Esophagus squamous epithelium (tissue), 5 donors: Measurements from ENCODE around the gene A1BG. TPM values are rescaled to one million over a fixed set of nuclear protein-coding genes. Genes with fewer than 3 reads are reported as not detected.

Experiments
- DNase-seq: peaks from one replicate; lab custom pipeline; 2025; lab: John Stamatoyannopoulos, UW
- H3K27ac ChIP-seq, 4 donors: fragments of 200-600 bp; sonication (generic); one replicate each; pipeline ENCODE4 v1.5.1; 2016 to 2019; ENCODE audit warnings: mild to moderate bottlenecking in 1 of 4
- H3K27me3 ChIP-seq, 4 donors: fragments of 200-600 bp; sonication (generic); 1 replicate in 3 of 4; 2 replicates in 1 of 4; pipeline versions ENCODE4 v1.5.1 to v1.6.0; 2017 to 2021; ENCODE audit warnings: antibody characterized with exemption in 1 of 4
- H3K36me3 ChIP-seq, 3 donors: fragments of 200-600 bp; sonication (generic); one replicate each; pipeline ENCODE4 v1.5.1; 2016 to 2019
- H3K4me1 ChIP-seq, 3 donors: fragments of 200-600 bp; sonication (generic); one replicate each; pipeline ENCODE4 v1.5.1; 2017 to 2019
- H3K4me3 ChIP-seq, 4 donors: fragments of 200-600 bp; sonication (generic); 1 replicate in 3 of 4; 2 replicates in 1 of 4; pipeline ENCODE4 v1.5.1; 2016 to 2019; ENCODE audit warnings: mild to moderate bottlenecking in 2 of 4, moderate library complexity in 1 of 4
- H3K9me3 ChIP-seq, 3 donors: fragments of 200-600 bp; sonication (generic); one replicate each; pipeline ENCODE4 v1.5.1; 2016 to 2019
- POLR2A ChIP-seq, 4 donors: fragments of 450-650 bp; IDR thresholded peaks; one replicate each; pipeline ENCODE4 v1.6.1; 2017; ENCODE audit warnings: antibody characterized with exemption in 4 of 4, mild to moderate bottlenecking in 4 of 4, moderate library complexity in 3 of 4
- WGBS, 2 donors: methylation state at CpG; one replicate each; pipeline ENCODE4 v1.1.5; 2018; 5-methylcytosine and 5-hydroxymethylcytosine counted together
- intact Hi-C: fragments of 100-400 bp; cut with DNase I; formaldehyde crosslinking; loops from one replicate; pipeline ENCODE4 v1.15.0; 2022
- total RNA-seq, 4 donors: library from RNA; depleted of rRNA; stranded (reverse); fragments of >200 nt; gene quantifications; one replicate each; pipeline ENCODE4 v1.1.0, GENCODE V29; 2016
- TF ChIP-seq, protein P1 (sequence below), 6 experiments: fragments of 450-650 bp in 4 of 6; fragments of 200-600 bp in 2 of 6; sonication (generic) in 2 of 6; IDR thresholded peaks; one replicate each; pipeline ENCODE4 v1.5.1; 2016 to 2019; ENCODE audit warnings: antibody characterized with exemption in 6 of 6, mild to moderate bottlenecking in 4 of 6, moderate library complexity in 4 of 6
- donor health status: DM: yes; HTN: yes; CAD: no.

Gene A1BG
- total RNA-seq, 4 donors from 2014 or later = 1.1 to 25.1 (median 13.9) TPM; not detected in 1

DNA sequence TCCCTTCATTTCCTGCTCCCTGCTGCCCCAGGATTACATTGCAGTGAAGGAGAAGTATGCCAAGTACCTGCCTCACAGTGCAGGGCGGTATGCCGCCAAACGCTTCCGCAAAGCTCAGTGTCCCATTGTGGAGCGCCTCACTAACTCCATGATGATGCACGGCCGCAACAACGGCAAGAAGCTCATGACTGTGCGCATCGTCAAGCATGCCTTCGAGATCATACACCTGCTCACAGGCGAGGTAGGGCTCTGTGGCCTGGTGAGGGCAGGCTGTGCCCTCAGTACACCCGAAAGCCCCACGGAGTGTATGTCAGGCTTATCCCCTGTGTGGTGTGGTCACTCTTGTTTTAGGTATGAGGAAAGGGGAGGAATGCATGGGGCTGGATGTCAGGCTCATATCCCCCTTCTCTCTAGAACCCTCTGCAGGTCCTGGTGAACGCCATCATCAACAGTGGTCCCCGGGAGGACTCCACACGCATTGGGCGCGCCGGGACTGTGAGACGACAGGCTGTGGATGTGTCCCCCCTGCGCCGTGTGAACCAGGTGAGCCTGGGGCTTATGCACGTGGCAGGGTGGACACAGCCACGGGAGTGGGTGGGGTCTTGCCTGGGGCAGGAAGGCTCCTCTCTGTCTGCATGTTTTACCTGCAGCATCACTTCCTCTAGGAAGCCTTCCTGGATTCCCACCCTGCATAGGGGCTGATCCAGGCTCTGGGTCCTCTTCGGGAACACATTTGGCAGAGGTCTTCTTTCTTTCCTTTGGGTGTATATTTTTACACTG lies 39.8 kb upstream of the A1BG start:
- no peaks in the 10 kb centered on the region for H3K9me3 ChIP-seq
- no peak overlapping the region for H3K4me3 ChIP-seq
- intact Hi-C loops = no loop called here
- peak overlapping the region in 2 of 4 donors; percentile 21 to 27 for H3K27ac ChIP-seq
- TF ChIP-seq, protein P1, sequence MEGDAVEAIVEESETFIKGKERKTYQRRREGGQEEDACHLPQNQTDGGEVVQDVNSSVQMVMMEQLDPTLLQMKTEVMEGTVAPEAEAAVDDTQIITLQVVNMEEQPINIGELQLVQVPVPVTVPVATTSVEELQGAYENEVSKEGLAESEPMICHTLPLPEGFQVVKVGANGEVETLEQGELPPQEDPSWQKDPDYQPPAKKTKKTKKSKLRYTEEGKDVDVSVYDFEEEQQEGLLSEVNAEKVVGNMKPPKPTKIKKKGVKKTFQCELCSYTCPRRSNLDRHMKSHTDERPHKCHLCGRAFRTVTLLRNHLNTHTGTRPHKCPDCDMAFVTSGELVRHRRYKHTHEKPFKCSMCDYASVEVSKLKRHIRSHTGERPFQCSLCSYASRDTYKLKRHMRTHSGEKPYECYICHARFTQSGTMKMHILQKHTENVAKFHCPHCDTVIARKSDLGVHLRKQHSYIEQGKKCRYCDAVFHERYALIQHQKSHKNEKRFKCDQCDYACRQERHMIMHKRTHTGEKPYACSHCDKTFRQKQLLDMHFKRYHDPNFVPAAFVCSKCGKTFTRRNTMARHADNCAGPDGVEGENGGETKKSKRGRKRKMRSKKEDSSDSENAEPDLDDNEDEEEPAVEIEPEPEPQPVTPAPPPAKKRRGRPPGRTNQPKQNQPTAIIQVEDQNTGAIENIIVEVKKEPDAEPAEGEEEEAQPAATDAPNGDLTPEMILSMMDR (IDR thresholded peaks at IDR 0.05) = no peak
- no peak for TF ChIP-seq POLR2A (IDR thresholded peaks at IDR 0.05)
- peaks cover 0 to 27% (median 0%) of the 10 kb centered on the region in 4 donors for H3K27me3 ChIP-seq
- no peak for DNase-seq
- peaks cover 18 to 71% (median 25%) of the 10 kb centered on the region in 3 donors for H3K36me3 ChIP-seq
- H3K4me1 ChIP-seq = peaks cover 30 to 86% (median 31%) of the 10 kb centered on the region in 3 donors
- WGBS, 2 donors = 87 to 88% methylated on average over 11 to 15 of the region's 26 CpGs

DNA sequence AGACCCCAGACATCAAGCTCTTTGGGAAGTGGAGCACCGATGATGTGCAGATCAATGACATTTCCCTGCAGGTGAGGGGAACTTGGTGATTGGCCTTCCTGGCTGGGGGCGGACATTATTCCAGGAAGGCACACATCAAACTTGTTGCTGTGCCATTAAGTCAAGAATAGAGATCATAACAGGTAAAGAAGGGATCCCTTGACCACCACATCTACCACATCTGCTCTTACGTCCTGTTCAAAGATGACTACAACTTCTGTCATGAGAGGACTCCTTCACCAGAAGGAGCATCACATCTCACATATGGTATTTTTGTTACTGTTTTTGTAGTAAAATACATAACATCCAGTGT lies 34.9 kb upstream of the A1BG start:
- Histone ChIP-seq H3K9me3 (no peaks in the 10 kb centered on the region), H3K4me1 (peaks cover 27 to 69% (median 28%) of the 10 kb centered on the region in 3 donors), H3K27me3 (no peaks in the 10 kb centered on the region), H3K4me3 (peak overlapping the region; percentile 61 to 93 (median 80)), H3K27ac (peak overlapping the region in 3 of 4 donors; percentile 97 to 99 (median 99)), H3K36me3 (peaks cover 7 to 53% (median 13%) of the 10 kb centered on the region in 3 donors)
- intact Hi-C loops = no loop called here
- WGBS, 2 donors = 58 to 73% methylated on average over 3 of the region's 3 CpGs
- no peak for TF ChIP-seq POLR2A (IDR thresholded peaks at IDR 0.05)
- TF ChIP-seq, protein P1 (IDR thresholded peaks at IDR 0.05) = no peak
- no peak for DNase-seq

DNA sequence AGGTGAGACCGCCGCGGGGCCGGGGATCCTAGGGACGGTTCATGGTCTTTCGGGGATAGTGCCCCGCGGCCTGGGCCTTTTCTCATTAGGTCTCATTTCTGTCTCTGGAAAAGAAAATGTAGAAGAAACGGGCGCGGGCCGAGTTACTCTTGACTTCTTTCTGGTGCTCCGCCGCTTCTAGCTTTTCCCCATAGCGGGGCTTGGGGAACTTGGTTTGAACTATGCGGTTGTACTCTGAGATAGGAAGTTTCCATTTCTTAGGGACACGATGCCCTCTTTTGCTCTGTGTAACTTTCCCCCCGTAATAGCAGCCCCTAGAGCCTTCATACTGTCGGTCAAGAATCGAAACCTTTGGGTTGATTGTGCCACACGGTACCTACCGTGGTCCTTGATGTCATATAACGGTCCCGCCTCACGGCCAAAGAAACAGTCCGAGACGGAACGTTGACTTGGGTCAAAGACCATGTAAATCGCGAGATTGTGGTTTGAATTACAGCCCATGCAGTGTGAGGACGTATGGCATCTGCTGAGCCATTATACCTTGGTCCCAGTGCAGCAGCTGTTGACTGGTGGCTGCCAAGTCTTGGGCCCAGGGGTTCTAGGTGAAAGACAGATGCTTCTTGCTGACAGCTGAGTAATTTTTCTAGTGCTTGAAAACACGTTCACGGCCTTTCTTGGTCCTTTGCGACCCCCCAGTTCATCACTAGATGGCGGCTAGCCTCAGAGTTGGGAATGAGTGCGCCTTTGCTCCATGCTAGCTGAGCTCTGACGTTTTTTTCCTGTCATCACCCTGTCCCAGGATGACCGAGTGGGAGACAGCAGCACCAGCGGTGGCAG lies 34.3 kb upstream of the A1BG start:
- H3K4me3 ChIP-seq = peak overlapping the region; percentile 61 to 93 (median 80)
- H3K9me3 ChIP-seq = no peaks in the 10 kb centered on the region
- peaks cover 1 to 48% (median 9%) of the 10 kb centered on the region in 3 donors for H3K36me3 ChIP-seq
- peaks cover 27 to 63% (median 28%) of the 10 kb centered on the region in 3 donors for H3K4me1 ChIP-seq
- intact Hi-C loops = no loop called here
- TF ChIP-seq, protein P1 (IDR thresholded peaks at IDR 0.05) = no peak
- no peak for TF ChIP-seq POLR2A (IDR thresholded peaks at IDR 0.05)
- 5 to 6% methylated on average over 33 to 36 of the region's 39 CpGs for WGBS, 2 donors
- no peak for DNase-seq
- no peaks in the 10 kb centered on the region for H3K27me3 ChIP-seq
- peak overlapping the region; percentile 97 to 99 (median 98) for H3K27ac ChIP-seq

DNA sequence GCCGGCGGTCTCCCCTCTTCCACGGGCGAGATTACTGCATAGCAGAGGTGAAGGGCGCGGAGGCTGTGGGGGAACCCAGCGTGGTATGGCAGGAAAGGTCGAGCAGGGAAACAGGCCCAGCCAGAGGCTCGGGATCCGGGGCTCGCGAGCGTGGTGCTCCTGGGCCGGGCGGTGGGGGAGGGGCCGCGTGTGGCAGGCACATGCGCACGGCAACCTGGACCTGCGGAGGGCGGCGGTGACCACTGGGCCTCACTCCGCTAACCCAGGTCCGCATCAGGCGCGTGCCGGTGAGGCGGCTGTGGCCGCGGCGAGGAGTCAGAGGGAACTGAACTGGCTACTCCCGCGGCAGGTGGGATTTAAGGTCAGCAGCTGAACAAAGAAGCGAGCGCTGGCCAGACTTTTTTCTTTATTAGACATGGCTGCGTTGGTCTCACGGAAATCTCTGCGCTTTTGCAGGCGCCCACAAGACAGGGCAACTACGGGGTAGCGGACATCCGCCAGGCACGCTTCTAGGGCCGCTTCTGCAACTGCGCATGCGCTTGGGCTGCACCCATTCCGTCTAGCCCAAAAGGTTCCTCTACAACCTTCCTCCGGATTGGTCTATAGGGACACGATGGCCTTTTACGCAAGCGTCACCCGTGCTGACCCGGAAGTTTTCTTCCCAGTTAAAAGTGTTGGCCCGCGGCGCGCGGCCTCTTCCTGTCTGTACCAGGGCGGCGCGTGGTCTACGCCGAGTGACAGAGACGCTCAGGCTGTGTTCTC lies 33.5 kb upstream of the A1BG start, which contains the start of gene RPS5:
Gene RPS5 (plus strand): TSS at position 694 of the 762 bp plus-strand sequence. CDS start 869 bp downstream, outside the sequence.
- peak within 1 kb of the TSS; percentile 97 to 99 (median 98) for H3K27ac ChIP-seq
- 0 to 1% methylated on average over 13 to 32 of the region's 64 CpGs for whole genome bisulfite sequencing, 2 donors
- H3K4me1 ChIP-seq = peaks cover 31 to 68% (median 36%) of the 10 kb centered on the region in 3 donors
- H3K4me3 ChIP-seq = peak within 1 kb of the TSS; percentile 61 to 93 (median 80)
- H3K9me3 ChIP-seq = no peaks in the 10 kb centered on the region
- TF ChIP-seq POLR2A (IDR thresholded peaks at IDR 0.05) = peak in 3 of 4 donors; percentile 7 to 82 (median 70)
- TF ChIP-seq, protein P1 (IDR thresholded peaks at IDR 0.05) = peak in 1 of 6 experiments; percentile 11
- intact Hi-C loops = no loop called here
- H3K36me3 ChIP-seq = peaks cover 0 to 40% (median 7%) of the 10 kb centered on the region in 3 donors
- H3K27me3 ChIP-seq = no peaks in the 10 kb centered on the region
- DNase-seq = peak; percentile 92
